SK-N-SH (cell line): Measurements from ENCODE around the gene BRAF. TPM values are rescaled to one million over a fixed set of nuclear protein-coding genes. Genes with fewer than 3 reads are reported as not detected.

ENCODE experiments used
- CTCF ChIA-PET: fragments of 300-600, 350-600 bp; formaldehyde crosslinking; extraction: SDS; loops from one replicate; lab custom pipeline; 2021; lab: Yijun Ruan, JAX
- POLR2A ChIA-PET: fragments of 350-600 bp; sonication (Branson Sonifier 250); formaldehyde crosslinking; extraction: SDS; loops from one replicate; lab custom pipeline; 2020; ENCODE audit warnings: antibody characterized with exemption, inconsistent platforms; lab: Yijun Ruan, JAX
- DNase-seq: peaks from one replicate; pipeline ENCODE4 v3.0.0; 2012
- H2AFZ ChIP-seq: fragments of 200-600 bp; sonication (generic); 2 replicates; pipeline ENCODE4 v1.8.1; 2016; ENCODE audit warnings: antibody characterized with exemption, mild to moderate bottlenecking, low read depth
- H3F3A ChIP-seq: fragments of 200-600 bp; sonication (generic); replicated peaks from 2 replicates; pipeline ENCODE3; 2016; ENCODE audit warnings: antibody characterized with exemption, mild to moderate bottlenecking; ENCODE audit not compliant: insufficient read depth
- H3K27ac ChIP-seq, 2 experiments: fragments of 200-500 bp in 1 of 2; fragments of 200-600 bp in 1 of 2; sonication (Bioruptor generic) in 1 of 2; sonication (generic), shearing (Covaris generic) in 1 of 2; 2 replicates each; pipeline versions ENCODE4 v1.5.1 to v1.6.1; 2014 to 2016; ENCODE audit warnings: low read depth in 2 of 2, inconsistent platforms in 1 of 2, low read length in 1 of 2, mild to moderate bottlenecking in 1 of 2, mixed read lengths in 1 of 2
- H3K27me3 ChIP-seq: fragments of 200-600 bp; sonication (generic), shearing (Covaris generic); 2 replicates; pipeline ENCODE4 v1.6.1; 2016; ENCODE audit warnings: mixed run types; ENCODE audit not compliant: insufficient read depth
- H3K36me3 ChIP-seq, 2 experiments: fragments of 200-500 bp in 1 of 2; fragments of 200-600 bp in 1 of 2; sonication (Bioruptor generic) in 1 of 2; sonication (generic) in 1 of 2; replicated peaks in 1 of 2; 2 replicates each; pipeline versions ENCODE3 to v1.5.1; 2014 to 2016; ENCODE audit warnings: low read length in 1 of 2, mild to moderate bottlenecking in 1 of 2; ENCODE audit not compliant: insufficient read depth in 2 of 2, control insufficient read depth in 1 of 2
- H3K4me1 ChIP-seq, 2 experiments: fragments of 200-500 bp in 1 of 2; fragments of 200-600 bp in 1 of 2; sonication (Bioruptor generic) in 1 of 2; sonication (generic), shearing (Covaris generic) in 1 of 2; 2 replicates each; pipeline versions ENCODE4 v1.5.1 to v1.6.1; 2014 to 2016; ENCODE audit warnings: low read depth in 1 of 2, low read length in 1 of 2, mixed run types in 1 of 2; ENCODE audit not compliant: insufficient read depth in 2 of 2, control insufficient read depth in 1 of 2
- H3K4me2 ChIP-seq: fragments of 200-600 bp; sonication (generic), shearing (Covaris generic); 2 replicates; pipeline ENCODE4 v1.6.1; 2017; ENCODE audit warnings: mixed run types
- H3K4me3 ChIP-seq, 2 experiments: fragments of 200-500 bp in 1 of 2; fragments of 200-600 bp in 1 of 2; sonication (Bioruptor generic) in 1 of 2; sonication (generic), shearing (Covaris generic) in 1 of 2; 2 replicates each; pipeline versions ENCODE4 v1.5.1 to v1.8.1; 2014 to 2016; ENCODE audit warnings: low read depth in 2 of 2, inconsistent platforms in 1 of 2, low read length in 1 of 2, mild to moderate bottlenecking in 1 of 2, mixed read lengths in 1 of 2, moderate library complexity in 1 of 2
- H3K79me2 ChIP-seq: fragments of 200-600 bp; sonication (generic); 2 replicates; pipeline ENCODE4 v1.8.1; 2017; ENCODE audit warnings: mild to moderate bottlenecking; ENCODE audit not compliant: insufficient read depth
- H3K9ac ChIP-seq: fragments of 200-600 bp; sonication (generic); 2 replicates; pipeline ENCODE4 v1.6.1; 2017; ENCODE audit warnings: mixed run types
- H3K9me2 ChIP-seq: fragments of 200-600 bp; sonication (generic); 2 replicates; pipeline ENCODE4 v1.6.1; 2017; ENCODE audit warnings: mixed run types
- H3K9me3 ChIP-seq: fragments of 200-600 bp; sonication (generic); 2 replicates; pipeline ENCODE4 v1.6.1; 2017; ENCODE audit warnings: mixed run types, mild to moderate bottlenecking, moderate library complexity
- H4K20me1 ChIP-seq: fragments of 200-600 bp; sonication (generic); 2 replicates; pipeline ENCODE4 v1.6.1; 2017; ENCODE audit warnings: mild to moderate bottlenecking, mixed run types; ENCODE audit not compliant: insufficient read depth
- CHD2 ChIP-seq: fragments of 150-350 bp; IDR thresholded peaks from 2 replicates; pipeline ENCODE4 v1.6.1; 2018; ENCODE audit warnings: low read length; ENCODE audit not compliant: partially characterized antibody
- ELF1 ChIP-seq: IDR thresholded peaks from 2 replicates; pipeline ENCODE4 v1.4.0; 2012
- EZH2phosphoT487 ChIP-seq: fragments of 200-600 bp; sonication (generic); IDR thresholded peaks from 2 replicates; pipeline ENCODE4 v1.6.1; 2017; ENCODE audit warnings: low read depth, mixed run types, mild to moderate bottlenecking, antibody characterized with exemption, moderate library complexity, borderline replicate concordance
- FOSL2 ChIP-seq: IDR thresholded peaks from 2 replicates; pipeline ENCODE4 v1.4.0; 2012; ENCODE audit warnings: low read depth, mild to moderate bottlenecking, moderate library complexity, borderline replicate concordance
- FOXJ3 ChIP-seq: sonication (generic); formaldehyde crosslinking; IDR thresholded peaks from 2 replicates; pipeline ENCODE4 v1.5.1; 2020; ENCODE audit warnings: mild to moderate bottlenecking, missing genetic modification reagents
- FOXM1 ChIP-seq: IDR thresholded peaks from 2 replicates; pipeline ENCODE4 v1.4.0; 2012; ENCODE audit warnings: low read depth, mild to moderate bottlenecking
- GABPA ChIP-seq: IDR thresholded peaks from 2 replicates; pipeline ENCODE4 v1.4.0; 2012; ENCODE audit warnings: low read depth, mild to moderate bottlenecking
- JUND ChIP-seq: IDR thresholded peaks from 2 replicates; pipeline ENCODE4 v1.4.0; 2012
- MEF2A ChIP-seq: IDR thresholded peaks from 2 replicates; pipeline ENCODE4 v1.4.0; 2012; ENCODE audit warnings: low read depth, borderline replicate concordance
- RAD21 ChIP-seq: IDR thresholded peaks from 2 replicates; pipeline ENCODE4 v1.6.1; 2012; ENCODE audit warnings: mild to moderate bottlenecking, low read length
- RFX5 ChIP-seq: IDR thresholded peaks from 2 replicates; pipeline ENCODE4 v1.6.1; 2012; ENCODE audit warnings: mild to moderate bottlenecking, improper control_type of control experiment, low read length
- SIN3A ChIP-seq: IDR thresholded peaks from 2 replicates; pipeline ENCODE4 v1.6.1; 2012; ENCODE audit warnings: low read depth, mild to moderate bottlenecking, low read length, moderate library complexity, borderline replicate concordance
- TCF12 ChIP-seq: IDR thresholded peaks from 2 replicates; pipeline ENCODE4 v1.4.0; 2012
- TEAD4 ChIP-seq: IDR thresholded peaks from 2 replicates; pipeline ENCODE4 v1.4.0; 2012; ENCODE audit warnings: mild to moderate bottlenecking, borderline replicate concordance; ENCODE audit not compliant: insufficient read depth
- YY1 ChIP-seq: IDR thresholded peaks from 2 replicates; pipeline ENCODE4 v1.4.0; 2012; ENCODE audit warnings: low read depth, mild to moderate bottlenecking
- WGBS: methylation state at CpG from one replicate; pipeline ENCODE4 v1.1.6; 2017; ENCODE audit warnings: low lambda C conversion rate; 5-methylcytosine and 5-hydroxymethylcytosine counted together
- polyA plus RNA-seq, 3 experiments: library from polyadenylated mRNA; depleted of rRNA; stranded (reverse); fragments of >200 nt; gene quantifications; 2 replicates each; pipeline ENCODE4 v1.2.3, GENCODE V29; 2012
- TF ChIP-seq, protein P1 (sequence below): fragments of 200-600 bp; sonication (generic); IDR thresholded peaks from 2 replicates; pipeline ENCODE4 v1.6.1; 2017; ENCODE audit warnings: antibody characterized with exemption, mild to moderate bottlenecking, moderate library complexity
- TF ChIP-seq, protein P2 (sequence below): IDR thresholded peaks from 2 replicates; pipeline ENCODE4; 2012
- TF ChIP-seq, protein P3 (sequence below): IDR thresholded peaks from 2 replicates; pipeline ENCODE4 v1.4.0; 2012; ENCODE audit warnings: low read depth, borderline replicate concordance

Gene BRAF
- polyA plus RNA-seq, 1 of the 3 experiments (the other 2 are of a cell fraction) = 5.2 TPM

DNA sequence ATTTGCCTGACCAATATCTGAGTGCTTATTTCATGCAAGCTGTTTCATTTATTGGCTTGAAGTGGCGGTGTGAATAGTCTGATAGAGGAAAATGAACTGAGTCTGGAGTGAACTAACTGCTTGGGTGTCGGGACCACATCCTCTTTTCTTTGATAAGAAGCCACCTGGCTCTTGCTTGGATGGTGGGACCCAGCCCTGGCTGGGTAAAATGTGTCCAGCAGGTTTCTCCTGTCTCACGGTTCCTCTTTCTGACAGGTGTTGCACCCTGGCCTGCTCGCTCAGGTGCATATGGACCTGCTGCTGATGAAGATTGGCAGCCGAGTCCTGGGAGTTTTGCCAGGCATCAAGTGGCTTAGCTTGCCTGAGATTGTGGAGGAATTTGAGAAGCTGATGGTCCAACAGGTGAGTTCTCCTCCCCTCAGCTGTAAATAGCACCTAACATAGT is 250.4 kb downstream of the BRAF start:
- Histone ChIP-seq H2AFZ (no peak overlapping the region), H3K9me2 (no peaks in the 10 kb centered on the region), H3K4me1 (peaks cover 7 to 20% of the 10 kb centered on the region in 2 experiments; a peak in 2 of 4 replicates), H3K9me3 (no peaks in the 10 kb centered on the region), H3K79me2 (no peaks in the 10 kb centered on the region), H3K4me3 (0 out of 4 replicates have a peak overlapping the region, but pooled peaks of 1 of the 2 experiments have one; percentile 15), H3K27ac (no peak overlapping the region), H3K27me3 (no peaks in the 10 kb centered on the region), H3K36me3 (peaks cover 0 to 4% of the 10 kb centered on the region in 2 experiments), H3F3A (no peaks in the 10 kb centered on the region), H4K20me1 (no peaks in the 10 kb centered on the region), H3K4me2 (peak overlapping the region; percentile 97; the same call in 1 of the 2 replicates), H3K9ac (no peak overlapping the region)
- 100% methylated on average over 5 of the region's 5 CpGs for WGBS
- ChIA-PET CTCF (interaction anchor here (0.8 to 4.5 kb wide), 20 partner anchors 10 to 545 kb away, joined by 3 to 45 read pairs (median 6); partner anchors contain the start of genes BRAF, MRPS33 and NDUFB2), POLR2A (interaction anchor here (0.7 kb wide), 1 partner anchor 340 kb away, joined by 3 read pairs; no protein-coding TSS in a partner anchor)
- TF ChIP-seq, protein P1, sequence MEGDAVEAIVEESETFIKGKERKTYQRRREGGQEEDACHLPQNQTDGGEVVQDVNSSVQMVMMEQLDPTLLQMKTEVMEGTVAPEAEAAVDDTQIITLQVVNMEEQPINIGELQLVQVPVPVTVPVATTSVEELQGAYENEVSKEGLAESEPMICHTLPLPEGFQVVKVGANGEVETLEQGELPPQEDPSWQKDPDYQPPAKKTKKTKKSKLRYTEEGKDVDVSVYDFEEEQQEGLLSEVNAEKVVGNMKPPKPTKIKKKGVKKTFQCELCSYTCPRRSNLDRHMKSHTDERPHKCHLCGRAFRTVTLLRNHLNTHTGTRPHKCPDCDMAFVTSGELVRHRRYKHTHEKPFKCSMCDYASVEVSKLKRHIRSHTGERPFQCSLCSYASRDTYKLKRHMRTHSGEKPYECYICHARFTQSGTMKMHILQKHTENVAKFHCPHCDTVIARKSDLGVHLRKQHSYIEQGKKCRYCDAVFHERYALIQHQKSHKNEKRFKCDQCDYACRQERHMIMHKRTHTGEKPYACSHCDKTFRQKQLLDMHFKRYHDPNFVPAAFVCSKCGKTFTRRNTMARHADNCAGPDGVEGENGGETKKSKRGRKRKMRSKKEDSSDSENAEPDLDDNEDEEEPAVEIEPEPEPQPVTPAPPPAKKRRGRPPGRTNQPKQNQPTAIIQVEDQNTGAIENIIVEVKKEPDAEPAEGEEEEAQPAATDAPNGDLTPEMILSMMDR = no peak
- TF ChIP-seq EZH2phosphoT487 = no peak
- TF ChIP-seq FOXM1 = no peak
- TF ChIP-seq SIN3A = no peak
- no peak for TF ChIP-seq TEAD4
- no peak for TF ChIP-seq TCF12
- TF ChIP-seq ELF1 = no peak
- TF ChIP-seq, protein P2, sequence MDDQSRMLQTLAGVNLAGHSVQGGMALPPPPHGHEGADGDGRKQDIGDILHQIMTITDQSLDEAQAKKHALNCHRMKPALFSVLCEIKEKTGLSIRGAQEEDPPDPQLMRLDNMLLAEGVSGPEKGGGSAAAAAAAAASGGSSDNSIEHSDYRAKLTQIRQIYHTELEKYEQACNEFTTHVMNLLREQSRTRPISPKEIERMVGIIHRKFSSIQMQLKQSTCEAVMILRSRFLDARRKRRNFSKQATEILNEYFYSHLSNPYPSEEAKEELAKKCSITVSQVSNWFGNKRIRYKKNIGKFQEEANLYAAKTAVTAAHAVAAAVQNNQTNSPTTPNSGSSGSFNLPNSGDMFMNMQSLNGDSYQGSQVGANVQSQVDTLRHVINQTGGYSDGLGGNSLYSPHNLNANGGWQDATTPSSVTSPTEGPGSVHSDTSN = no peak
- no peak for TF ChIP-seq YY1
- TF ChIP-seq MEF2A = no peak
- no peak for TF ChIP-seq JUND
- no peak for DNase-seq

DNA sequence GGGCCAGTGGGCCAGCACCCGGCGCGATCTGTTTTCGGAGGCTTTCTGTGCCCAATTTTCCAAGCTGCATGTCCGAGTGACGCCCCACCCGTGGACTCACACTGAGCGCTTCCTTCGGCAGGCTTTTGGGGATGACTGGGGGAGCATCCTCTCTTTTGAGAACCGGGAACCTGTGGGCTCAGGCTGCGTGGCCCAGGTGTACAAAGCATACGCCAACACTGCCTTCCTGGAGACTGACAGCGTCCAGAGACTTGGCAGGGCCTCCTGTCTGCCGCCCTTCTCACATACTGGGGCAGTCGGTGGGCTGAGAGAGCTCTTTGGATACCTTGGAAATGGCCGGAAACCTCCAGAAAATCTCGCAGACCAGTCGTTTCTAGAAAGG is 251.0 kb downstream of the BRAF start:
- no peak overlapping the region for H3K27ac ChIP-seq
- no peak for DNase-seq
- H3K9me3 ChIP-seq = no peaks in the 10 kb centered on the region
- H3K9ac ChIP-seq = no peak overlapping the region
- WGBS = 93% methylated on average over 13 of the region's 18 CpGs
- TF ChIP-seq FOXJ3 (no peak), GABPA (no peak), SIN3A (no peak), RAD21 (no peak), RFX5 (no peak), FOSL2 (no peak), JUND (no peak), EZH2phosphoT487 (no peak), CHD2 (no peak)
- TF ChIP-seq, protein P3, sequence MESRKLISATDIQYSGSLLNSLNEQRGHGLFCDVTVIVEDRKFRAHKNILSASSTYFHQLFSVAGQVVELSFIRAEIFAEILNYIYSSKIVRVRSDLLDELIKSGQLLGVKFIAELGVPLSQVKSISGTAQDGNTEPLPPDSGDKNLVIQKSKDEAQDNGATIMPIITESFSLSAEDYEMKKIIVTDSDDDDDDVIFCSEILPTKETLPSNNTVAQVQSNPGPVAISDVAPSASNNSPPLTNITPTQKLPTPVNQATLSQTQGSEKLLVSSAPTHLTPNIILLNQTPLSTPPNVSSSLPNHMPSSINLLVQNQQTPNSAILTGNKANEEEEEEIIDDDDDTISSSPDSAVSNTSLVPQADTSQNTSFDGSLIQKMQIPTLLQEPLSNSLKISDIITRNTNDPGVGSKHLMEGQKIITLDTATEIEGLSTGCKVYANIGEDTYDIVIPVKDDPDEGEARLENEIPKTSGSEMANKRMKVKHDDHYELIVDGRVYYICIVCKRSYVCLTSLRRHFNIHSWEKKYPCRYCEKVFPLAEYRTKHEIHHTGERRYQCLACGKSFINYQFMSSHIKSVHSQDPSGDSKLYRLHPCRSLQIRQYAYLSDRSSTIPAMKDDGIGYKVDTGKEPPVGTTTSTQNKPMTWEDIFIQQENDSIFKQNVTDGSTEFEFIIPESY = no peak
- peak overlapping the region; percentile 97 for H3K4me2 ChIP-seq
- H4K20me1 ChIP-seq = no peaks in the 10 kb centered on the region
- no peaks in the 10 kb centered on the region for H3K9me2 ChIP-seq
- H3K4me3 ChIP-seq = peak overlapping the region; percentile 64 to 74
- ChIA-PET CTCF (interaction anchor here (1.2 to 4.5 kb wide), 10 partner anchors 11 to 339 kb away, joined by 3 to 45 read pairs (median 14); partner anchors contain the start of gene MRPS33), POLR2A (interaction anchor here (0.6 to 1.2 kb wide), 3 partner anchors 22 to 340 kb away, joined by 3 to 5 read pairs (median 3); partner anchors contain the start of gene NDUFB2)
- H3F3A ChIP-seq = no peaks in the 10 kb centered on the region
- no peaks in the 10 kb centered on the region for H3K36me3 ChIP-seq
- no peaks in the 10 kb centered on the region for H3K27me3 ChIP-seq
- H3K4me1 ChIP-seq = peaks cover 7 to 20% of the 10 kb centered on the region in 2 experiments; a peak in 2 of 4 replicates
- peak overlapping the region; percentile 83; the same call in 1 of the 2 replicates for H2AFZ ChIP-seq
- no peaks in the 10 kb centered on the region for H3K79me2 ChIP-seq
